GOT3 (cell line): ENCODE results near the gene KRTAP10-6.
"Not testable (repeated sequence)": the region's sequence is repeated elsewhere in the genome, so short reads cannot be mapped to it uniquely, and the experiment has no call there.

Source experiments
- DNase-seq: peaks from one replicate; lab custom pipeline; 2025; ENCODE audit warnings: mixed read lengths; lab: John Stamatoyannopoulos, UW

The KRTAP10-6 gene

GRCh38 chr21:44592446-44593311 lies at the start of gene KRTAP10-6:
Gene KRTAP10-6, minus strand, starts transcription at chr21:44592505. Its CDS starts 21 bp downstream, at chr21:44592484.
- no peak for DNase-seq

- DNase-seq: no peak
These were observed 48.5 kb upstream of the KRTAP10-6 start for GRCh38 chr21:44640761-44641160.

- no peak for DNase-seq
These were observed 47.0 kb upstream of the KRTAP10-6 start for GRCh38 chr21:44639331-44639655.

GRCh38 chr21:44638506-44639330 lies 46.4 kb upstream of the KRTAP10-6 start:
- not testable (repeated sequence) for DNase-seq

- not testable (repeated sequence) for DNase-seq
These were observed 45.6 kb upstream of the KRTAP10-6 start for GRCh38 chr21:44637851-44638348.

- no peak for DNase-seq
These were observed 44.9 kb upstream of the KRTAP10-6 start, which contains the start of gene KRTAP10-10 for GRCh38 chr21:44637018-44637850. Gene KRTAP10-10, plus strand, starts transcription at chr21:44637356. Its CDS starts 62 bp downstream, at chr21:44637418.

- DNase-seq: no peak
These were observed 44.1 kb upstream of the KRTAP10-6 start for GRCh38 chr21:44636209-44637017.

GRCh38 chr21:44632067-44632466 lies 39.8 kb upstream of the KRTAP10-6 start:
- DNase-seq: no peak

GRCh38 chr21:44630440-44630839 lies 38.1 kb upstream of the KRTAP10-6 start:
- DNase-seq: no peak

GRCh38 chr21:44628707-44629391 lies 36.5 kb upstream of the KRTAP10-6 start:
- no peak for DNase-seq

GRCh38 chr21:44627831-44628233 lies 35.5 kb upstream of the KRTAP10-6 start:
- DNase-seq: not testable (repeated sequence)

- not testable (repeated sequence) for DNase-seq
These were observed 35.0 kb upstream of the KRTAP10-6 start for GRCh38 chr21:44627181-44627822.

GRCh38 chr21:44626673-44627143 lies 34.4 kb upstream of the KRTAP10-6 start, which contains the start of gene KRTAP10-9:
Gene KRTAP10-9, plus strand, starts transcription at chr21:44627093. Its CDS starts 79 bp downstream, at chr21:44627172.
- no peak for DNase-seq

- no peak for DNase-seq
These were observed 34.0 kb upstream of the KRTAP10-6 start for GRCh38 chr21:44626262-44626661.

GRCh38 chr21:44625756-44626155 lies 33.5 kb upstream of the KRTAP10-6 start:
- no peak for DNase-seq

- DNase-seq: no peak
These were observed 31.3 kb upstream of the KRTAP10-6 start for GRCh38 chr21:44623575-44623974.

- DNase-seq: no peak
These were observed 27.6 kb upstream of the KRTAP10-6 start for GRCh38 chr21:44619886-44620285.

GRCh38 chr21:44618909-44619308 lies 26.6 kb upstream of the KRTAP10-6 start:
- no peak for DNase-seq

- no peak for DNase-seq
These were observed 26.2 kb upstream of the KRTAP10-6 start for GRCh38 chr21:44618504-44618903.
